CD14-positive monocyte (primary cell): ENCODE data around the gene GRIK4. TPM values are rescaled to one million over a fixed set of nuclear protein-coding genes. Genes with fewer than 3 reads are reported as not detected.

Source experiments
- DNase-seq, 3 donors: peaks; one replicate each; pipeline ENCODE4 v3.0.0-alpha.2; 2011 to 2022
- H2AFZ ChIP-seq: 2 replicates; pipeline ENCODE4 v1.6.0; 2012; ENCODE audit warnings: mild to moderate bottlenecking, low read depth, low read length, inconsistent platforms; ENCODE audit not compliant: insufficient read depth, poor library complexity, severe bottlenecking
- H3K27ac ChIP-seq, 2 donors: 1 replicate in 1 of 2; 2 replicates in 1 of 2; pipeline ENCODE4 v1.5.1; 2012 to 2013; ENCODE audit warnings: low read length in 2 of 2, control low read depth in 1 of 2, inconsistent platforms in 1 of 2, low read depth in 1 of 2, mild to moderate bottlenecking in 1 of 2
- H3K27me3 ChIP-seq, 2 donors: one replicate each; pipeline versions ENCODE4 v1.6.0 to v1.6.1; 2011 to 2013; ENCODE audit warnings: low read length in 2 of 2; ENCODE audit not compliant: control insufficient read depth in 2 of 2, insufficient read depth in 2 of 2
- H3K36me3 ChIP-seq, 2 donors: replicated peaks in 1 of 2; 1 replicate in 1 of 2; 2 replicates in 1 of 2; pipeline versions ENCODE4 v1.5.1 to v1.6.1; 2012 to 2013; ENCODE audit warnings: low read length in 2 of 2, control low read depth in 1 of 2, inconsistent platforms in 1 of 2, mild to moderate bottlenecking in 1 of 2; ENCODE audit not compliant: insufficient read depth in 2 of 2, control insufficient read depth in 1 of 2
- H3K4me1 ChIP-seq, 2 donors: 1 replicate in 1 of 2; 2 replicates in 1 of 2; pipeline versions ENCODE4 v1.5.1 to v1.6.1; 2012 to 2013; ENCODE audit warnings: low read length in 2 of 2, control low read depth in 1 of 2, inconsistent platforms in 1 of 2, mild to moderate bottlenecking in 1 of 2, moderate library complexity in 1 of 2; ENCODE audit not compliant: insufficient read depth in 2 of 2, control insufficient read depth in 1 of 2
- H3K4me2 ChIP-seq: replicated peaks from 2 replicates; pipeline ENCODE3; 2012; ENCODE audit warnings: low read length, moderate library complexity, mild to moderate bottlenecking; ENCODE audit not compliant: poor library complexity, severe bottlenecking; ENCODE audit errors: extremely low read depth
- H3K4me3 ChIP-seq, 3 experiments: fragments of 200-600 bp in 1 of 3; sonication (generic) in 1 of 3; replicated peaks in 1 of 3; 1 replicate in 2 of 3; 2 replicates in 1 of 3; pipeline ENCODE4 v1.5.1; 2011 to 2013; ENCODE audit warnings: low read length in 3 of 3, mild to moderate bottlenecking in 3 of 3, control low read depth in 2 of 3, low read depth in 2 of 3, inconsistent platforms in 1 of 3, moderate library complexity in 1 of 3
- H3K79me2 ChIP-seq: 2 replicates; pipeline ENCODE4 v1.6.0; 2012; ENCODE audit warnings: mild to moderate bottlenecking, control low read depth, inconsistent platforms, low read length, moderate library complexity; ENCODE audit not compliant: insufficient read depth
- H3K9ac ChIP-seq: 2 replicates; pipeline ENCODE4 v1.6.0; 2017; ENCODE audit warnings: low read length, mild to moderate bottlenecking; ENCODE audit not compliant: insufficient read depth, poor library complexity, severe bottlenecking
- H3K9me3 ChIP-seq, 2 donors: replicated peaks in 1 of 2; 1 replicate in 1 of 2; 2 replicates in 1 of 2; pipeline versions ENCODE4 v1.5.1 to v1.6.1; 2012 to 2013; ENCODE audit warnings: low read length in 2 of 2, control low read depth in 1 of 2; ENCODE audit not compliant: control insufficient read depth in 1 of 2, insufficient read depth in 1 of 2
- H4K20me1 ChIP-seq: 2 replicates; pipeline ENCODE4 v1.6.0; 2012; ENCODE audit warnings: mild to moderate bottlenecking, low read length, control low read depth, moderate library complexity; ENCODE audit not compliant: insufficient read depth
- H3K27ac Mint-ChIP-seq, 7 donors: one replicate each; pipeline ENCODE4 v1.8.0; 2020; ENCODE audit warnings: mild to moderate bottlenecking in 7 of 7, mixed read lengths in 7 of 7, moderate library complexity in 6 of 7, inconsistent platforms in 2 of 7
- H3K27me3 Mint-ChIP-seq, 3 donors: one replicate each; pipeline ENCODE4 v1.8.0; 2021 to 2022; ENCODE audit warnings: low read depth in 3 of 3, mild to moderate bottlenecking in 3 of 3, mixed read lengths in 3 of 3, moderate library complexity in 3 of 3, inconsistent platforms in 1 of 3
- H3K36me3 Mint-ChIP-seq, 2 donors: one replicate each; pipeline ENCODE4 v1.8.0; 2020; ENCODE audit warnings: mixed read lengths in 2 of 2, inconsistent platforms in 1 of 2, mild to moderate bottlenecking in 1 of 2
- H3K4me1 Mint-ChIP-seq: one replicate; pipeline ENCODE4 v1.8.0; 2020; ENCODE audit warnings: mild to moderate bottlenecking, mixed read lengths
- H3K4me3 Mint-ChIP-seq, 2 donors: one replicate each; pipeline ENCODE4 v1.8.0; 2020; ENCODE audit warnings: mild to moderate bottlenecking in 2 of 2, mixed read lengths in 2 of 2, moderate library complexity in 1 of 2
- H3K9me3 Mint-ChIP-seq, 7 donors: one replicate each; pipeline ENCODE4 v1.8.0; 2020 to 2022; ENCODE audit warnings: mixed read lengths in 7 of 7, mild to moderate bottlenecking in 6 of 7, moderate library complexity in 6 of 7, inconsistent platforms in 2 of 7
- WGBS: methylation state at CpG from one replicate; pipeline ENCODE4 v1.1.5; 2013; ENCODE audit warnings: missing lambda C conversion rate; ENCODE audit not compliant: insufficient coverage; 5-methylcytosine and 5-hydroxymethylcytosine counted together
- intact Hi-C, 2 donors: fragments of 100-400 bp; cut with micrococcal nuclease; formaldehyde crosslinking; loops; one replicate each; pipeline versions ENCODE4 v1.15.0 to v1.15.1; 2023
- polyA plus RNA-seq, 3 donors: library from polyadenylated mRNA; depleted of rRNA in 1 of 3; unstranded in 2 of 3; stranded (reverse) in 1 of 3; fragments of 300-500 nt in 2 of 3; fragments of >200 nt in 1 of 3; fragmentation: Illumina TruSeq in 2 of 3; gene quantifications; 1 replicate in 2 of 3; 2 replicates in 1 of 3; pipeline ENCODE4 v1.2.3, GENCODE V29; 2012 to 2021
- TF ChIP-seq, protein P1 (sequence below): fragments of 200-600 bp; IDR thresholded peaks from one replicate; pipeline ENCODE4 v1.8.0; 2022; ENCODE audit warnings: antibody characterized with exemption, mild to moderate bottlenecking

Gene GRIK4
- polyA plus RNA-seq, 3 donors: not detected

GRCh38 chr11:120817158-120817557 lies 305.6 kb downstream of the GRIK4 start:
- DNase-seq: no peak
- TF ChIP-seq, protein P1, sequence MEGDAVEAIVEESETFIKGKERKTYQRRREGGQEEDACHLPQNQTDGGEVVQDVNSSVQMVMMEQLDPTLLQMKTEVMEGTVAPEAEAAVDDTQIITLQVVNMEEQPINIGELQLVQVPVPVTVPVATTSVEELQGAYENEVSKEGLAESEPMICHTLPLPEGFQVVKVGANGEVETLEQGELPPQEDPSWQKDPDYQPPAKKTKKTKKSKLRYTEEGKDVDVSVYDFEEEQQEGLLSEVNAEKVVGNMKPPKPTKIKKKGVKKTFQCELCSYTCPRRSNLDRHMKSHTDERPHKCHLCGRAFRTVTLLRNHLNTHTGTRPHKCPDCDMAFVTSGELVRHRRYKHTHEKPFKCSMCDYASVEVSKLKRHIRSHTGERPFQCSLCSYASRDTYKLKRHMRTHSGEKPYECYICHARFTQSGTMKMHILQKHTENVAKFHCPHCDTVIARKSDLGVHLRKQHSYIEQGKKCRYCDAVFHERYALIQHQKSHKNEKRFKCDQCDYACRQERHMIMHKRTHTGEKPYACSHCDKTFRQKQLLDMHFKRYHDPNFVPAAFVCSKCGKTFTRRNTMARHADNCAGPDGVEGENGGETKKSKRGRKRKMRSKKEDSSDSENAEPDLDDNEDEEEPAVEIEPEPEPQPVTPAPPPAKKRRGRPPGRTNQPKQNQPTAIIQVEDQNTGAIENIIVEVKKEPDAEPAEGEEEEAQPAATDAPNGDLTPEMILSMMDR: no peak
- Histone ChIP-seq H3K9me3 (no peaks in the 10 kb centered on the region), H3K4me2 (no peak overlapping the region), H4K20me1 (no peaks in the 10 kb centered on the region), H3K36me3 (no peaks in the 10 kb centered on the region), H3K4me1 (no peaks in the 10 kb centered on the region), H2AFZ (no peak overlapping the region), H3K9ac (no peak overlapping the region), H3K27ac (no peak overlapping the region), H3K4me3 (no peak overlapping the region), H3K27me3 (no peaks in the 10 kb centered on the region), H3K79me2 (no peaks in the 10 kb centered on the region)
- Mint-ChIP-seq H3K27me3 (peaks cover 22 to 34% (median 28%) of the 10 kb centered on the region in 3 donors), H3K9me3 (no peaks in the 10 kb centered on the region), H3K4me1 (no peaks in the 10 kb centered on the region), H3K27ac (no peak overlapping the region), H3K4me3 (no peak overlapping the region), H3K36me3 (no peaks in the 10 kb centered on the region)
- no CpG with 5 or more reads among the region's 2 CpGs for WGBS
- intact Hi-C loops: no loop called here

GRCh38 chr11:120818097-120818496 lies 306.5 kb downstream of the GRIK4 start:
- WGBS: 100% methylated on average over 1 of the region's 8 CpGs
- no peak overlapping the region for H3K4me3 ChIP-seq
- DNase-seq: no peak
- no peaks in the 10 kb centered on the region for H3K4me1 Mint-ChIP-seq
- no peak overlapping the region for H3K9ac ChIP-seq
- no peaks in the 10 kb centered on the region for H3K27me3 ChIP-seq
- no peaks in the 10 kb centered on the region for H3K4me1 ChIP-seq
- intact Hi-C loops: no loop called here
- no peak overlapping the region for H3K4me2 ChIP-seq
- H3K27ac Mint-ChIP-seq: no peak overlapping the region
- no peak overlapping the region for H3K4me3 Mint-ChIP-seq
- no peak overlapping the region for H3K27ac ChIP-seq
- no peaks in the 10 kb centered on the region for H3K9me3 ChIP-seq
- no peak overlapping the region for H2AFZ ChIP-seq
- H4K20me1 ChIP-seq: no peaks in the 10 kb centered on the region
- TF ChIP-seq, protein P1: no peak
- no peaks in the 10 kb centered on the region for H3K36me3 Mint-ChIP-seq
- H3K36me3 ChIP-seq: no peaks in the 10 kb centered on the region
- H3K9me3 Mint-ChIP-seq: no peaks in the 10 kb centered on the region
- H3K79me2 ChIP-seq: no peaks in the 10 kb centered on the region
- peaks cover 21 to 32% (median 22%) of the 10 kb centered on the region in 3 donors for H3K27me3 Mint-ChIP-seq
